Endothelial cell of hepatic sinusoid (primary cell): ENCODE measurements around the gene SGK1.

Experiments used
- in situ Hi-C: cut with HindIII; loops from 2 replicates; pipeline ENCODE4 v1.10.0; 2017; ENCODE audit warnings: low sequenced_read_pairs

SGK1 gene

GRCh38 chr6:134317471-134318131 lies at the start of gene SGK1:
TSS of gene SGK1 (minus strand) at chr6:134318112. CDS start at chr6:134317460, 652 bp downstream.
- in situ Hi-C loops = no loop called here

DNA sequence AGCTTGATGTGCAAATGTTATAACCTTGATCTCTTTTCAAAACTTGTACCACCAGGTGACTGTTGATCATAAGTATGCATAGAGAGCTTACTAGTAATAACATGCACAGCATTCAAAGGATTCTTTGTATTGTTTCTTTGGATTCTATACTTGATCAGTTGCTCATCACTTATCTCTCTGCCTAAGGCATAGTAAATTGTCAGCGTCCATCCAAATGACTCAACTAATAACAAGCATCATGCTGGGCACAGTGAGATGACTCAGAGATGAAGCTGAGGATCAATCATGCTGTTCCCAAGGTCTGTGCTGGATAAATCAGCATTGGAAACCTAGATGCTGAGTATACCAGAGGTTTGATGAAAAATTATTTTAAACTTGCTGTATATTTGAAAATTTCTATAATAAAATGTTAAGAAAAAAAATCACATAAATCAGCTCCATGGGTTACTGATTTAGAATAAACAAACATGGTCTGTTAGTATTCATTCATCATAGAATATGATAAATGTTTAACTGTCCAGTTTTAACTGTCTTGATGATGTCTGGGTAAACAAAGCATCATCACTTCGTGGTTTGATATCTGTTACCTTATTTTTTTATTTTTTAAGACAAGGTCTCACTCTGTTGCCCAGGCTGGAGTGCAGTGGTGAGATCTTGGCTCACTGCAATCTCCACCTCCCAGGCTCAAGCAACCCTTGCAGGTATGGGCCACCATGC lies 45.6 kb upstream of the SGK1 start:
- in situ Hi-C loops = loop anchor here (5.0 kb wide), 1 partner anchor 51 kb away; no protein-coding TSS in a partner anchor

DNA sequence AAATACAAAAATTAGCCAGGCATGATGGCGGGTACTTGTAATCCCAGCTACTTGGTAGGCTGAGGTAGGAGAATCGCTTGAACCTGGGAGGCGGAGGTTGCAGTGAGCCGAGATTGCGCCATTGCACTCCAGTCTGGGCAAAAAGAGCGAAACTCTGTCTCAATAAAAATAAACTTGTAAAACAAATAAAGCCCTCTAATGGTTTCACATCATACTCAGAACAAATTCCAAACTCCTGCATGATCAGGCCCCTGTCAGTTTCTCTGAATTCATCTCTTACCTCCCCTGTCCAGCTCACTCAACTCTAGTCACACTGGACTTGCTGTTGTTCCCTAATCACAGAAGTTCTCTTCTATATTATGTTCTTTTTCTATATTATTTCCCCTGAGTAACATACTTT lies 43.1 kb upstream of the SGK1 start:
- in situ Hi-C loops = loop anchor here (5.0 kb wide), 1 partner anchor 49 kb away; no protein-coding TSS in a partner anchor

DNA sequence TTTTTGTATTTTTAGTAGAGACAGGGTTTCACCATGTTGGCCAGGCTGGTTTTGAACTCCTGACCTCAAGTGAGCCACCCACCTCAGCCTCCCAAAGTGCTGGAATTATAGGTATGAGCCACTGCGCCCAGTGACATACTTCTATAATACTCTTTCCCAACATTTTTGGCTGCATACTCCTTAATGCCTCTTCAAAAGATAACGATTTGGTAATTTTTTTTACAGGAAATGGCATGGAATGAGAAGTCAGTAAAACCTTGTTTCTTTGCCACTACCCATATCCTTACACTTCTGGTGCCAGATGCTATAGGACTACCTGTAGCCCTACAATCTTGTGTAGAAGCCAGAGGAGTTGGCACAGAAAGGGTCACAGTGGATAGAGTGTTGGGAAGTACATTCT lies 41.4 kb upstream of the SGK1 start:
- in situ Hi-C loops = no loop called here

- in situ Hi-C loops = no loop called here
Observed at GRCh38 chr6:134358320-134358719, 40.4 kb upstream of the SGK1 start.

DNA sequence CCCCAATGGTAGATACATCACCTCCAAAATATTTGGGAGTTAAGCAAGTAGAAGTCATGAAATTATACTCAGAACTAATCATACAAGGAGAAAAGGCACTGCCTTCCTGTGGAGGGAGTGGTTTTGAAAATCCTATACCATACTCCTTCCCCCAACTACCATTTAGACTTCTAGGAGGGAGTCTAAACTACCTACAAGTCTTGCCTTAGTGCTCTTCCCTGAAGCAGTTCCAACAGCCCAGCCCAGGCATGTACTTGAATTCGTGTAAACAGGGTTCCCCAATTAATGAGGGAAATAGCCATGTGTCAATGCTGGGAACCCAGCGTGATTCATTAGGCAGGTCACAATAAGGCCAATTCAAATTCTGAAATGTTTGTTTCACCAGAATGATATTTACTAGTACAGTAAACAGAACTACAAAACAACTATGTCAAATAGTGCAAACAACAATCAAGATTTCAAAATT lies 39.1 kb upstream of the SGK1 start:
- in situ Hi-C loops = no loop called here

DNA sequence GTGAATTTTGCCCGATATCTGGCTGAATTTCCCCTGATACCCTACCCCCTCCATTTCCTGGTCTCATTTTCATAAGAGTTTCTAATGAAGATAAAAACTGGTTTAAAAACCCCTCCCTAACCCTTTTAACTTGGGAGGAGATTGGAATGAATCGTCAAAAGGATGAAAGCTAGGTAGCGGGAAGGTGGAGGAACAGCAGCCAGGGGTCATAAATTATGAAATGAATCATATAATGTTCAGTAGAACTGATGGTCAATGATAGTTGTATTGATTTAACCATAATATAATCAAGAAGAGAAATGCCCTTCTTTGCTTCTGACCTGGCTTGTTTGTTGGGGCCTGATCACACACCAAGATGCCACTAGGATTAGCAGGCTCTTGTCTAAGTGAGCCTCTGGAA lies 38.5 kb upstream of the SGK1 start:
- in situ Hi-C loops = no loop called here

GRCh38 chr6:134352786-134353480 lies 35.0 kb upstream of the SGK1 start:
- in situ Hi-C loops = no loop called here

DNA sequence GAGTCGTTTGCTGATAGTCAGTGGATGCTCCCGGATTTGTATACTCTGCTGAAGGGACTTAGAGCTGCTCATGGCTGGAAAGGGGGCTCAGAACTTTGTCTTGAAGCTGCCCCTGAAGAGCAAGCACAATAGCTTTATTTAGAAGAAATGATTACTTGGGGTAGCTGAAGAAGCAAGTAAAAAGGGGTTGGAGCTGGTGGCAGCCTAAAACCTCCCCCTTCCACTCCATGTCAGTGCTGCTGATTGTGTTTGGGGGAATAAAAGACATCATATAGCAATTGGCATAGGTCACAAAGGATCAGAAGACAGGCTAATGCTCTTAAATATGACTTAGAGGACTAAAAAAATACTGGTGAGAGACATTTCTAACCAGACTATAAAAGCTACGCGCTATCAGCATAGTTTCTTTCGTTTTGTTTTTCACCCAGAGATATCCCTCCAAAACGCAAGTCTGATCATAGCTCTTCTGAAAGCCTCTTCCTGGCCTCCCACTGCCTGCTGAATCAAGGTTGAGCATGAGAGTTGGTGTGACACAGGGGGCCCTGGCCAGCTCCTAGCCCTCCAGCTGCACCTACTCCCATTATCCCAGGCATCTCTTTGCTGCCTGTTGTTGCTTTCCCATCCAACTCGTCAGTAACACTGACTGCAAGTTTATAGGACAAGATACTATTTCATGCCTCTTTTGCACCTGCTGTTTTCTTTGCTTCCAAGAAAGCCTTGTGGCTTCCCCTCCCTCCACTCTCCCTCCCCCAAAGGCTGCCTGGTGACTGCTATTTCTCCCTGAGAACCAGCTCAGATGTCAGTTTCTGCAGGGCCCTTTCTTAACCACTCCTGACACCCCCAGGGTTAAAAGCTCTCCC lies 33.9 kb upstream of the SGK1 start:
- in situ Hi-C loops = no loop called here

DNA sequence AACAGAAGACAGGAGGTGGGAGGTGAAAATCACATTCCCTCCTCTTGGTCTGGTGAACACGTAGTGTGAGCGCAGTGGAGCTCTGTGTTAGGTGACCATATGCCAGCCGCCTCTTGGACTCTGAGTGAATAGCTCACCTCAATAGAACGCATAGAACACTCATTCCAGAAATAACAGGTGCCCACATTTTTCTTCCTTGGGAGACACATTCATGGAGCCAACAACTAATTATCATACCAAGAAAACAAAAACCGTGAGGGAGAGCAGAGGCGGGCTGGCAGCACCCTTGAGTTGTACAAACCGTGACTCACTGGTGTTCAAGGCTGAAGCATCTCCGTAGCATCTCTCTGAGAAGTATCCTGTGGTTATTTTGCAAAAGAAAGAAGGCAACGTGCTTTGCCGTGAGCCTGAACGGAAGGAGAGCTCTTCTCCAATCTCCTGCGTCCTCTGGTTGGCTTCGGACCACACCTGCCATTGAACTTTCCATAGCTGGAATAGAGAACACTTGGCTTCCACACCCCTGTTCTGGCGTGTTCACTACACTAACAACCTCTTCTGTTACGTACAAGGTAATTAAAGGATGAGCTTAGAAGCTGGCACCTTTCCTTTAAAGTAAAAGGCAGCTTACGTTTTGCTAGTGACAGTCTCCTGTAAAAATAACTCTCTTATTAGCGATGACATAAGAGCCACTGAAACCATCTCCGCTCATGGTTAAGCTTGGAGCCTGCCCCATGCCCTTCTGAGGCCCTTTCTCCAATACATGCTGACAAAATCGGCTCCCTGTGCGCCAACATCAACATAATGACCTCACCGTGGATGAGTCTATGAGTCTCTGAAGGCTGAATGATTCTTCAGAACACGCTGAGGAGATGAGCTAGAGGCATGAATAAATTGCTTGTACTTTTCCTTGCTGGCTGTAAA lies 30.2 kb upstream of the SGK1 start:
- in situ Hi-C loops = no loop called here

DNA sequence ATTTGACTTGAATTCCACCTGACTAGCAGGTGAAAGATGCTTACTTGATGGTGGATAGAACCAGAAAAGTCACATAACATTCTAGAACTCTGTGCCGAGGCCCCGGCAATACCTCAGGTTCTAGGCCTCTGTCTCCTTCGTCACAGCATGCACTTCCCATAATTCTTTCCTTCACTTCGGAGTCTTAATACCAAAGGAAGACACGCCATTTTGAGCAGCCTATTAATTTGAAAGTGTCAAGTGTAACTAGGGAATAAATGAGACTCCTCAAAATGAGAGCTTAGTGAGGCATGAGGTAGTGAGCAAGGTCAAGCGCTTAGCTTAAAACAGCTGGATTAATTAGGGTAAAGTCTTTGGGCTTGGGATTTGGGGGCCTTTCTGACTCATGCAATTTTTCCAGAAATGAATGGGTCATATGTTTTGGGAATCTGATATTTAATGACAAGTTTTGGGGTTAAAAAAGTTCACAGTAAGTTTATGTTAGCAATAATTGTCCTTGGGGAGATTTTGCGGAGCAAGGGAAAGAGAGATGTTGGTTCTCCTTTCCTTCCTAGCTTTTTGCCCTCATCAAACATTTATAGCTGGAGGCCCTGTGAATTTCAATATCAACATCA lies 29.1 kb upstream of the SGK1 start:
- in situ Hi-C loops = no loop called here

- in situ Hi-C loops = no loop called here
Observed at GRCh38 chr6:134345789-134346188, 27.9 kb upstream of the SGK1 start.

- in situ Hi-C loops = no loop called here
Observed at GRCh38 chr6:134343066-134343465, 25.2 kb upstream of the SGK1 start.

GRCh38 chr6:134341999-134342567 lies 24.2 kb upstream of the SGK1 start:
- in situ Hi-C loops = no loop called here

GRCh38 chr6:134340179-134340975 lies 22.5 kb upstream of the SGK1 start:
- in situ Hi-C loops = no loop called here

GRCh38 chr6:134339216-134339615 lies 21.3 kb upstream of the SGK1 start:
- in situ Hi-C loops = no loop called here

- in situ Hi-C loops = no loop called here
Observed at GRCh38 chr6:134331256-134331655, 13.3 kb upstream of the SGK1 start.

DNA sequence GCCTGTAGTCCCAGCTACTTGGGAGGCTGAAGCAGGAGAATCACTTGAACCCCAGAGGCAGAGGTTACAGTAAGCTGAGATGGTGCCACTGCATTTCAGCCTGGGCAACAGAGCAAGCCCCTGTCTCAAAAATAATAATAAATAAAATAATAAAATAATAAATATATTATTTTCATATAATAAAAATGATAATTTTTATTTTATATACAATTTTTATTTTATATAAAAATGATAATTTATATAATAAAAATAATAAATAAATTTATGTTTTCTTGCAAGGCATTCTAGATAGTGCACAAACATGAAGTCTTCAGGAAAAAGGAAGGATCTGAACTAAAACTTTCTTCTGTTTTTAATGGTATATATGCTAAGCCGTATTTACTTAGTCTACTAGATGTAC lies 12.6 kb upstream of the SGK1 start:
- in situ Hi-C loops = no loop called here
